Smooth muscle cell (in vitro differentiated cells): ENCODE data around the gene PTPRK. TPM values are rescaled to one million over a fixed set of nuclear protein-coding genes. Genes with fewer than 3 reads are reported as not detected.

Experiments used
- DNase-seq: peaks from one replicate; lab custom pipeline; 2025; ENCODE audit not compliant: unreplicated experiment; lab: John Stamatoyannopoulos, UW
- H2AFZ ChIP-seq: fragments of 200-600 bp; sonication (generic); 2 replicates; pipeline ENCODE4 v1.6.0; 2016; ENCODE audit warnings: antibody characterized with exemption, low read depth, mild to moderate bottlenecking
- H3F3A ChIP-seq: fragments of 200-600 bp; sonication (generic); 2 replicates; pipeline ENCODE4 v1.6.0; 2017; ENCODE audit warnings: antibody characterized with exemption, low read depth
- H3K27ac ChIP-seq: fragments of 200-600 bp; sonication (generic); 2 replicates; pipeline ENCODE4 v1.5.1; 2016; ENCODE audit warnings: low read depth, mild to moderate bottlenecking
- H3K27me3 ChIP-seq: fragments of 200-600 bp; sonication (generic); 2 replicates; pipeline ENCODE4 v1.6.1; 2016; ENCODE audit warnings: low read depth, mild to moderate bottlenecking
- H3K36me3 ChIP-seq: fragments of 200-600 bp; sonication (generic); 2 replicates; pipeline ENCODE4 v1.5.1; 2016; ENCODE audit warnings: low read depth
- H3K4me1 ChIP-seq: fragments of 200-600 bp; sonication (generic); 2 replicates; pipeline ENCODE4 v1.5.1; 2016; ENCODE audit warnings: low read depth
- H3K4me2 ChIP-seq: fragments of 200-600 bp; sonication (generic); 2 replicates; pipeline ENCODE4 v1.6.0; 2016; ENCODE audit warnings: mild to moderate bottlenecking
- H3K4me3 ChIP-seq: fragments of 200-600 bp; sonication (generic); 2 replicates; pipeline ENCODE4 v1.5.1; 2016; ENCODE audit warnings: mild to moderate bottlenecking
- H3K79me2 ChIP-seq: fragments of 200-600 bp; sonication (generic); 2 replicates; pipeline ENCODE4 v1.6.0; 2016; ENCODE audit warnings: low read depth, mild to moderate bottlenecking
- H3K9ac ChIP-seq: fragments of 200-600 bp; sonication (generic); 2 replicates; pipeline ENCODE4 v1.6.0; 2016; ENCODE audit warnings: low read depth
- H3K9me3 ChIP-seq: fragments of 200-600 bp; sonication (generic); replicated peaks from 2 replicates; pipeline ENCODE4 v1.5.1; 2016; ENCODE audit warnings: low read depth
- H4K20me1 ChIP-seq: fragments of 200-600 bp; sonication (generic); 2 replicates; pipeline ENCODE4 v1.6.0; 2016; ENCODE audit warnings: low read depth
- CTCF ChIP-seq: fragments of 200-600 bp; sonication (generic); IDR thresholded peaks from 2 replicates; pipeline ENCODE4 v1.5.1; 2017; ENCODE audit warnings: borderline replicate concordance, mild to moderate bottlenecking, antibody characterized with exemption; ENCODE audit not compliant: insufficient read depth, poor library complexity, severe bottlenecking
- WGBS: methylation state at CpG from one replicate; pipeline ENCODE4 v1.1.7; 2016; ENCODE audit warnings: low lambda C conversion rate; 5-methylcytosine and 5-hydroxymethylcytosine counted together
- polyA plus RNA-seq: library from polyadenylated mRNA; unstranded; fragments of >200 nt; fragmentation: Nextera tagmentation; extraction: Ambion mirVana; gene quantifications from 2 replicates; pipeline ENCODE4 v1.2.1, GENCODE V29; 2016
- total RNA-seq: library from RNA; depleted of rRNA; stranded (reverse); fragments of >200 nt; gene quantifications from 2 replicates; pipeline ENCODE4 v1.2.3, GENCODE V29; 2014

The PTPRK gene
- total and polyA plus RNA-seq, 2 experiments from 2014 or later = 21.7 to 50.4 TPM

GRCh38 chr6:127998985-127999384 lies 521.4 kb downstream of the PTPRK start:
- WGBS = 96% methylated on average over 4 of the region's 4 CpGs
- H3K4me3 ChIP-seq = no peak overlapping the region
- no peak overlapping the region for H2AFZ ChIP-seq
- no peak overlapping the region for H3K9ac ChIP-seq
- H3K4me1 ChIP-seq = no peaks in the 10 kb centered on the region
- no peaks in the 10 kb centered on the region for H3K79me2 ChIP-seq
- no peaks in the 10 kb centered on the region for H4K20me1 ChIP-seq
- TF ChIP-seq CTCF = no peak
- H3F3A ChIP-seq = no peaks in the 10 kb centered on the region
- no peak overlapping the region for H3K4me2 ChIP-seq
- no peaks in the 10 kb centered on the region for H3K9me3 ChIP-seq
- no peak overlapping the region for H3K27ac ChIP-seq
- H3K27me3 ChIP-seq = no peaks in the 10 kb centered on the region
- no peaks in the 10 kb centered on the region for H3K36me3 ChIP-seq
- DNase-seq = no peak

GRCh38 chr6:127997496-127998164 lies 522.8 kb downstream of the PTPRK start:
- no peak for TF ChIP-seq CTCF
- Histone ChIP-seq H4K20me1 (no peaks in the 10 kb centered on the region), H3K9me3 (no peaks in the 10 kb centered on the region), H3K27me3 (no peaks in the 10 kb centered on the region), H3K4me1 (no peaks in the 10 kb centered on the region), H3K36me3 (no peaks in the 10 kb centered on the region), H3K9ac (no peak overlapping the region), H3K79me2 (no peaks in the 10 kb centered on the region), H3K4me3 (no peak overlapping the region), H2AFZ (no peak overlapping the region), H3K27ac (no peak overlapping the region), H3F3A (no peaks in the 10 kb centered on the region), H3K4me2 (no peak overlapping the region)
- WGBS = 93% methylated on average over 3 of the region's 3 CpGs
- no peak for DNase-seq

- no peaks in the 10 kb centered on the region for H3F3A ChIP-seq
- no peak for TF ChIP-seq CTCF
These were observed 523.5 kb downstream of the PTPRK start for GRCh38 chr6:127996925-127997324.

GRCh38 chr6:127992144-127992543 lies 528.3 kb downstream of the PTPRK start:
- H3K4me2 ChIP-seq = no peak overlapping the region

More at GRCh38 chr6:127996925-127997324, 523.5 kb downstream of the PTPRK start:
- WGBS = 87% methylated on average over 3 of the region's 3 CpGs
- H3K4me2 ChIP-seq = no peak overlapping the region
- H3K79me2 ChIP-seq = no peaks in the 10 kb centered on the region
- H3K36me3 ChIP-seq = no peaks in the 10 kb centered on the region
- no peak overlapping the region for H3K4me3 ChIP-seq
- H4K20me1 ChIP-seq = no peaks in the 10 kb centered on the region
- no peak overlapping the region for H3K9ac ChIP-seq
- no peaks in the 10 kb centered on the region for H3K27me3 ChIP-seq
- no peak for DNase-seq
- H3K9me3 ChIP-seq = no peaks in the 10 kb centered on the region
- H3K4me1 ChIP-seq = no peaks in the 10 kb centered on the region
- H3K27ac ChIP-seq = no peak overlapping the region
- no peak overlapping the region for H2AFZ ChIP-seq

More at GRCh38 chr6:127992144-127992543, 528.3 kb downstream of the PTPRK start:
- Histone ChIP-seq H3K27me3 (no peaks in the 10 kb centered on the region), H3K4me1 (no peaks in the 10 kb centered on the region), H4K20me1 (no peaks in the 10 kb centered on the region), H3K9me3 (no peaks in the 10 kb centered on the region), H3K9ac (no peak overlapping the region), H2AFZ (no peak overlapping the region), H3K36me3 (peaks cover 5% of the 10 kb centered on the region), H3K79me2 (no peaks in the 10 kb centered on the region), H3K27ac (no peak overlapping the region), H3K4me3 (no peak overlapping the region), H3F3A (no peaks in the 10 kb centered on the region)
- 94% methylated on average over 1 of the region's 1 CpG for WGBS
- DNase-seq = no peak
- no peak for TF ChIP-seq CTCF
